ENCODE results near the gene CACNA1C.

Gene CACNA1C

GRCh38 chr12:2414810-2415567, 362.2 kb downstream of the CACNA1C start:
- H3K36me3 ChIP-seq: no peaks in the 10 kb centered on the region
- no peak for TF ChIP-seq CTCF (IDR thresholded peaks at IDR 0.05; ENCODE audit: low read depth, low read length)
- H3K27me3 ChIP-seq: no peaks in the 10 kb centered on the region
- H3K4me1 ChIP-seq: peaks cover 3% of the 10 kb centered on the region
- H3K4me3 ChIP-seq (ENCODE audit: low read depth, low read length): no peak overlapping the region
- no peaks in the 10 kb centered on the region for H3K9me3 ChIP-seq
- no peak for DNase-seq

GRCh38 chr12:2415568-2415944, 362.8 kb downstream of the CACNA1C start:
- Histone ChIP-seq H3K4me3 (ENCODE audit: low read depth, low read length) (no peak overlapping the region), H3K9me3 (no peaks in the 10 kb centered on the region)
- no peak for TF ChIP-seq CTCF (IDR thresholded peaks at IDR 0.05; ENCODE audit: low read depth, low read length)

GRCh38 chr12:2416158-2416557, 363.4 kb downstream of the CACNA1C start:
- no peaks in the 10 kb centered on the region for H3K9me3 ChIP-seq
- no peaks in the 10 kb centered on the region for H3K36me3 ChIP-seq
- H3K4me3 ChIP-seq (ENCODE audit: low read depth, low read length): no peak overlapping the region
- peaks cover 3% of the 10 kb centered on the region for H3K4me1 ChIP-seq
- no peaks in the 10 kb centered on the region for H3K27me3 ChIP-seq
- TF ChIP-seq CTCF (IDR thresholded peaks at IDR 0.05; ENCODE audit: low read depth, low read length): no peak
- DNase-seq: no peak

More at GRCh38 chr12:2415568-2415944, 362.8 kb downstream of the CACNA1C start:
- Histone ChIP-seq H3K36me3 (no peaks in the 10 kb centered on the region), H3K27me3 (no peaks in the 10 kb centered on the region), H3K4me1 (peaks cover 3% of the 10 kb centered on the region)
- no peak for DNase-seq

GRCh38 chr12:2417481-2418160, 364.8 kb downstream of the CACNA1C start:
- no peak for DNase-seq
- Histone ChIP-seq H3K27me3 (no peaks in the 10 kb centered on the region), H3K4me1 (no peaks in the 10 kb centered on the region), H3K36me3 (no peaks in the 10 kb centered on the region), H3K9me3 (no peaks in the 10 kb centered on the region), H3K4me3 (ENCODE audit: low read depth, low read length) (no peak overlapping the region)
- no peak for TF ChIP-seq CTCF (IDR thresholded peaks at IDR 0.05; ENCODE audit: low read depth, low read length)

GRCh38 chr12:2418579-2418978, 365.8 kb downstream of the CACNA1C start:
- Histone ChIP-seq H3K27me3 (no peaks in the 10 kb centered on the region), H3K36me3 (no peaks in the 10 kb centered on the region), H3K4me1 (no peaks in the 10 kb centered on the region), H3K9me3 (no peaks in the 10 kb centered on the region), H3K4me3 (ENCODE audit: low read depth, low read length) (no peak overlapping the region)
- no peak for TF ChIP-seq CTCF (IDR thresholded peaks at IDR 0.05; ENCODE audit: low read depth, low read length)
- no peak for DNase-seq

- no peak for DNase-seq
- H3K9me3 ChIP-seq: no peaks in the 10 kb centered on the region
- TF ChIP-seq CTCF (IDR thresholded peaks at IDR 0.05; ENCODE audit: low read depth, low read length): no peak
- no peaks in the 10 kb centered on the region for H3K4me1 ChIP-seq
- no peaks in the 10 kb centered on the region for H3K36me3 ChIP-seq
- H3K27me3 ChIP-seq: no peaks in the 10 kb centered on the region
- H3K4me3 ChIP-seq (ENCODE audit: low read depth, low read length): no peak overlapping the region
Observed at GRCh38 chr12:2422591-2422990, 369.8 kb downstream of the CACNA1C start.
